Limb (tissue), 2 donors: ENCODE results near the gene CUX1.
"Not testable (repeated sequence)": the region's sequence is repeated elsewhere in the genome, so short reads cannot be mapped to it uniquely, and the experiment has no call there.

Source experiments
- DNase-seq, 2 donors: peaks; one replicate each; pipeline ENCODE4 v3.0.0-alpha.2; 2016; ENCODE audit errors: extremely low spot score in 2 of 2

Gene CUX1

GRCh38 chr7:102042796-102043195 is 225.4 kb downstream of the CUX1 start:
- DNase-seq, result not testable (repeated sequence)

GRCh38 chr7:102044641-102044983 is 227.2 kb downstream of the CUX1 start:
- DNase-seq, result no peak

DNA sequence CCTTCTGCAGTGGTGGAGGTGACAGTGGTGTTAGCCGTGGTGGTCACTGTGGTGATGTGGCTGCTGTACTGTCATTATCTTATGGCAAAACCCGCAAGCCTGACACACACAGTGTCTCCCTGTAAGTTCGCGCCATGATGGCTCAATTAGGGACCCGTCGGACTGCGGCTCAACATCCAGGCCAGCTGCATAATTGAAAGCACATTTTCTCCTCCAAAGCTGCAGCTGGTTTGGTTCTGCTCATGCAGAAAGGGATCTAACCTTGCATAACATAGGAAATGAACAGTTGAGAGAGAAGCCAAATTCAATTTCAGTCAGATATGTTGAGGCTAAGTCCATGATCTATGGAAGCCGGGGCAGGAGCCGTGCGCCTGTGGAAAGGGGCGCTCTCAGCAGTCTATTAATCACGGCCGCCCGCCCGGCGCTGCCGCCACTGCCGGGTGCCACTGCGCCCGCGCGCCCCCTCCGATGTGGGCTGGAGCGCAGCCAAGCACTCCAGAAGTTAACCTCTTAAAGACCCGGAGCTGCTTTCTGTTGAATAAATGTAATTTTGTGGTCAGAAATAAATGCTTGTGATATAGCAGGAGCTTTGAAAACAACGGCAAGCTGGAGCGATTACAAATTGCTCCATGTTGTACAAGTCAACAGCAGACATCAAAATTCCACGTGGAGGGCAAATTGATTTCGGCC is 227.7 kb downstream of the CUX1 start:
- DNase-seq, result peak; percentile 78 to 86

DNA sequence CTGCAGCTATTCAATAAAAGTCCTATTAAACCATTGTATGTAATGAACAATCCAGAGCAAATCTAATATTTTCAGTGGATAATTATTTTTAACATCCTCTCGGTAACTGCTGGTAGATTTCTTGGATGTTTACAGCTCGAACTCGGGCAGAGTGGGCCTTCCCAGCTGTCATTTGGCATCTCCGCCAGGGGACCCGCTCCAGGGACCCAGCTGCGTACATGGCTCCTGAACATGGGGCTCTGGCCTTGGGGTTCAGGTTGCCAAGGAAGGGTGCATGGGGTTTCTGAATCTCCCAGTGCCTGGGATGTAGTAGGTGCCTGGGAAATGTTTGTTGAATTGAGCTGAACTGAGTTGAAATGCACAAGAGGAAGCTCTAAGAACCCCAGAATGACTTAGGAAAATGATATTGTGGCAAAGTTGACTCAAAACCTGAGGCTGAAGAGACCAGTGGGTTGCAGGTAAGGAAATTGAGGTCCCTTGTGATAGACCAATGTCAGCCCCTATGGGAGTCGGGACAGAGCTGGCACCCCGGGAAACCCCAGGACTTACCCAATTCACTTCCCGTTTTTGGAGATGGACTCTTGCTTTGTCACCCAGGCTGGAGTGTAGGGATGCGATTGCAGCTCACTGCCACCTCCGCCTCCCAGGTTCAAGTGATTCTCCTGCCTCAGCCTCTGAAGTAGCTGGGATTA is 228.4 kb downstream of the CUX1 start:
- DNase-seq, result no peak

DNA sequence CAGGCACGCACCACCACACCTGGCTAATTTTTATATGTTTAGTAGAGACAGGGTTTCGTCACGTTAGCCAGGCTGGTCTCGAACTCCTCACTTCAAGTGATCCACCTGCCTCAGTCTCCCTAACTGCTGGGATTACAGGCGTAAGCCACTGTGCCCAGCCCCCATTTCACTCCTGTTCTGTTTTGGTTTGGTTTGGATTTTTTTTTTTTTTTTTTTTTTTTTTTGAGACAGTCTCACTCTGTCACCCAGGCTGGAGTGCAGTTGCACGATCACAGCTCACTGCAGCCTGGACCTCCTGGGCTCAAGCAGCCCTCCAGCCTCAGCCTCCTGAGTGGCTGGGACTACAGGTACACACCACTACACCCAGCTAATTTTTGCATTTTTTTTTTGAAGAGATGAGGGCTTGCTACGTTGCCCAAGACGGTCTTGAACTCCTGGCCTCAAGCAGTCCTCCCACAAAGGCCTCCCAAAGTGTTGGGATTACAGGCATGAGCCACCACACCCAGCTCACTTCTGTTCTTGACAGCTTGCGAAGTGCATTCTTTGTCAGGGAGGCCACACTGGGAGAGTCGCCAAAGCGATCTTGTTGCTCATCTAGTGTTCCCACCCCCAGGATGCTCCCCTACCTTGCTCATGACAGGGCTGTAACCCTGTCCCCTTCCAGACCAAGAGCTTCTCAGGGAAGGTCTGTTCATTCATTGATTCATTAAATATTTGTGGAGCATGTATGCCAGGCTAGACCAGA is 229.1 kb downstream of the CUX1 start:
- no peak for DNase-seq

- no peak for DNase-seq
Measured at GRCh38 chr7:102047167-102047566, 229.7 kb downstream of the CUX1 start.

DNA sequence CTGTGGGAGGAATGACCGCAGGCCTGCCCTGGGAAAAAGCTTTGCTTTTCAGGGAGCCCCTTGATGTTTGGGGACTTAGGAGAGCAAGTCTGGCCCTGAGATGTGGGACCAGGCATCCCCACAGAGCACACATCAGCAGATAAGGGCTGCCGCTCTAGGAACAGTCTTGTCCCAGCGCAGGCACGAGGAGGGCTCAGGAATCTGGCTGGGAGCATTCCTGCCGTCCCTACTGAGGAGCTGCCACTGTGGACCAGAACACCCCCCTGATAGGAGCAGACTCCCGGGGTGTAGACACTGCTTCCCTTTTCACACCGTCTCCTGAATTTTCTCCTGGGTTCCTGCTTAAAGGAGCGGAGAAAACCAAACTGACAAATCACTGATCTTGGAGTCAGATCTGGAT is 232.3 kb downstream of the CUX1 start:
- DNase-seq, result no peak

DNA sequence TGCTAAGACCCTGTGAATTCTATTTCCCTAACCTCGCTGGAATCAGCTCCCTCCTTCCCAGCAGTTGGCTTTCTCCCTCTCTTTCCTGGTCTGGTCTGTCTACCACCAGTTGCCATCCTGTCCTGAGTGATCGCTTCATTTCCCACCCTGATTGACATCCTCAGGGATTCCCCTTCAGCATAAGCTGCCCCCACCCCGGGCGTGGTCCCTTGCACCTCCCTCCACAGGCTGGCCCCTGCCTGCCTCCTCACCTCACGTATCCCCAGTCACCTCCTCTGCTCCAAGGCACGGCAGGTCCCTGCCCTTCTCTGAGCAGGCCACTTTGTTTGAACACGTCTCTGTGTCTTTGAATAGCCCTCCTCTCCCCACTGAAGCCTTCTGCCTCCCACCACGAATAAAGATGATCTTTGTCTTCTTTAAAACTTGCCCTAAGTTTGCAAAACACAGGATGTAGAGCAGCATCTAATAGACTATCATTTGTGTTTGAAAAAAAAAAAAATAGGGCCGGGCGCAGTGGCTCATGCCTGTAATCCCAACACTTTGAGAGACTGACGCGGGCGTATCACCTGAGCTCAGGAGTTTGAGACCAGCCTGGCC is 233.5 kb downstream of the CUX1 start:
- DNase-seq, result no peak

DNA sequence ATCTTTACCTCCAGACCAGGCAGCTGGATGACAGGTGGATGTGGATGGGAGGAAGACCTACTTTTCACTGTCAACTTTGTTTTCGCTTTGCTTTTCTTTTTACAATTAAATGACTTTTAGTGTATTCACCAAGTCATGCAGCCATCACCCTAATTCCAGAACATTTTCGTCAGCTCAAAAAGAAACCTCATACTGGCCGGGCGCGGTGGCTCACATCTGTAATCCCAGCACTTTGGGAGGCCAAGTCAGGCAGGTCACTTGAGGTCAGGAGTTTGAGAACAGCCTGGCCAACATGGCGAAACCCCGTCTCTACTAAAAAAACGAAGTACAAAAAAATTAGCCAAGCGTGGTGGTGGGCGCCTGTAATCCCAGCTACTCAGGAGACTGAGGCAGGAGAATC is 234.3 kb downstream of the CUX1 start:
- not testable (repeated sequence) for DNase-seq

DNA sequence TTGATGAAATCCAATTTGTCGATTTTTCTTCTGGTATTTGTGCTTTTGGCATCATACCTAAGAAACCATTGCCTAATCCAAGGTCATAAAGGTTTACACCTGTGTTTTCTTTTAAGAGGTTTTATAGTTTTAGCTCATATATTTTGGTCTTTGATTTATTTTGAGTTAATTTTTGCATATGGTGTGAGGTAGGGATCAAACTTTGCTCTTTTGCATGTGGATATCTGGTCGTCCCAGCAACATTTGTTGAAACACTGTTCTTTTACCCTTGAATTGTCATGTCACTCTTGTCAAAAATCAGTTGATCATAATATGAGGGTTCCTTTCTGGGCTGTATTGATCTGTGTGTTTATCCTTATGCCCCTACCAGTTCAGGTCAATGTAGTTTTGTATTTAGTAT is 236.7 kb downstream of the CUX1 start:
- no peak for DNase-seq

DNA sequence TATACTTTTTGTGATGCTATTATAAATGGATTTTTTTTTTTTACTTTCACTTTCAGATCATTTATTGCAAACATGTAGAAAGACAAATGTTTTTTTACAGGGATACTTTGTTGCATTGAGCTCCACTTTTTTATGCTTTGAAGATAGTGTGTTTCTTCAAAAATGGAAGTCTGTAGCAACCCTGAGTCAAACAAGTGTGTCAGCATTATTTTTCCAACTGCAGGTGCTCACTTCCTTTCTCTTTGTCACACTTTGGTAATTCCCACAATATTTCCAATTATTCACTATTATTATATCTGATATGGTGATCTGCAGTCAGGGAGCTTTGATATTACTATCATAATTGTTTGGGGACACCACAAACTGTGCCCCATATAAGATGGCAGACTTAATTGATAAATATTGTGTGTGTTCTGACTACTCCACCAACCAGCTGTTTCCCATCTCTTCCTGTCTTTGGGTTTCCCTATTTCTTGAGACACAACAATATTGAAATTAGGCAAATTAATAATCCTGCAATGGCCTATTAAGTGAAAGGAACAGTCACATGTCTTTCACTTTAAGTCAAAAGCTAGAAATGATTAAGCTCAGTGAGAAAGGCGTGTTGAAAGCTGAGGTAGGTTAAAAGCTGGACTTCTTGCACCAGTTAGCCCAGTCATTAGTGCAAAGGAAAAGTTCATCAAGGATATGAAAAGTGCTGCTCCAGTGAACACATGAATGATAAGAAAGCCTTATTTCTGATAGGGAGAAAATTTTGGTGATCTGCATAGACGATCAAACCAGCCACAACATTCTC is 238.0 kb downstream of the CUX1 start:
- DNase-seq, result no peak

- no peak for DNase-seq
Measured at GRCh38 chr7:102059524-102059923, 242.1 kb downstream of the CUX1 start.

GRCh38 chr7:102061354-102061945 is 244.0 kb downstream of the CUX1 start:
- no peak for DNase-seq

- no peak for DNase-seq
Measured at GRCh38 chr7:102061981-102062390, 244.6 kb downstream of the CUX1 start.

DNA sequence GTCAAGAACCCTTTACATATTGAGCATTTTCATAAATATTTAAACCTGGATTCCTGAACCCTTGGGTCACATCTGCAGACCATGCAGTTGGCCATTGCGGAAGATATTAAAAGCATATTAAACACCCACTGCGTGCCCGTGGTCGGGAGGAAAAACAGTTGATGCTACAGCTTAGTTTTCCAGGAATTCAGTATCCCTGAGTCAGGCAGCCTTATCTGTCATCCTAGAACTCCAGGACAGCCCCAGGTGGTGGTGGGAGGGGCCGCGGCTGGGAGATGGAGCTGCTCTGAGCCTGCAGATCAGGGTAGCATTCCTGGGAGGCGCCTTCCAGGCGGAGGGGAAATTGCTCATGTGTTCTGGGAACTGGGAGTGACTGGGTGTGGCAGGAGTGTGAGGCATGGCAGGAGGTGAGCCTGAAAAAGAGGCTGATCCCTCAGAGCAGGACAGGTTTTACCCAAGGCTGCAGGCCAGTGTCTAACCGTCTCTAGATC is 246.3 kb downstream of the CUX1 start:
- DNase-seq, result no peak

DNA sequence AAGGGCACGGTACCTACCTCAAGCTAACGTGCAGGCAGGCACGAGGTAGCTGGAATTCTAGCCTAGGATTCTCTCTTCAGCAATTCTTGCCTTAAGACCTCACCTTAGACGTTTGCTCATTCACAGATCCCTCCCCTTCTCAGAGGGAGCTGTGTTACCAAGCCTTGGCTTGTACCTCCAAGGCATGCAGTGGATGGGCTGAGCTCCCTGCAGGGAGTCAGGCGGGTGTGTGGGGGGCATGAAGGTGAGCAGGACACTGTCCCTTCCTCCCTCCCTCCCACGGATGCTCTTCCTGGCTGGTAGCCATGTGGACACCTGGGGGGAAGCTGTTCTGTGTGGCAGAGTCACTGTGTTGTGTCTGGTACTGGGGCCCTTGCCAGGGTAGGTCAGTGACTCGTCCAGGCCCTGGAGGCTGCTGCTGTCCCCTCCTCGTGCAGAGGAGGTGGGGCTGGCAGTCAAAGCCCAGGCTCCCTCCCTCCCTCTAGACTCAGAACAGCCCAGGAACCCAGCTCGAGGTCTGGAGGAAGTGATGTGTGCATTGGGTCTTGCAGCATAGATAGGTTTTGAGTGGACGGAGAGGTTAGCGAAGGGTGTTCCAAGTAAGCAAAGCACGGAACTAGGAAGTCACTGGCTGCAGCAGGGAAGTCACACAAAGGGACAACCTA is 247.1 kb downstream of the CUX1 start:
- DNase-seq, result no peak

DNA sequence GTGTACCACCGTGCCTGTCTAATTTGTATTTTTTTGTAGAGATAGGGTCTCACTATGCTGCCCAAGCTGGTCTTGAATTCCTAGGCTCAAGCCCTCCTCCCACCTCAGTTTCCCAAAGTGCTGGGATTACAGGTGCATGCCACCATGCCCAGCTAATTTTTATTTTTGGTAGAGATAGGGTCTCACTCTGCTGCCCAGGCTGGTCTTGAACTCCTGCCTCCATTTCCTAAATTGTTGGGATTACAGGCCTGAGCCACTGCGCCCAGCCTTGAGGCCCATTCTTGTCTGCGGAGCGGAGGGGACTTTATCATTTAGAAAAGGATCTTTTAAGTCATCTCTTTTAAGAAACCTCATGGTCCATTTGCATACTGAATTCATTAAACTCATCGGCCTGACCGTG is 247.8 kb downstream of the CUX1 start:
- DNase-seq, result no peak

- peak in 1 of 2 donors; percentile 16 for DNase-seq
Measured at GRCh38 chr7:102066476-102066875, 249.1 kb downstream of the CUX1 start.

- no peak for DNase-seq
Measured at GRCh38 chr7:102068846-102069245, 251.4 kb downstream of the CUX1 start.

- DNase-seq, result no peak
Measured at GRCh38 chr7:102069931-102070629, 252.7 kb downstream of the CUX1 start.
